GM19463 (cell line): ENCODE results near the gene HDAC3.
"Not testable (repeated sequence)": the region's sequence is repeated elsewhere in the genome, so short reads cannot be mapped to it uniquely, and the experiment has no call there.

Source experiments
- ATAC-seq: cut with Tn5 transposase; IDR thresholded peaks from one replicate; pipeline ENCODE4 v1.9.1; 2021; ENCODE audit warnings: mild to moderate bottlenecking, moderate library complexity; ENCODE audit not compliant: unreplicated experiment

The HDAC3 gene

GRCh38 chr5:141636106-141636412 lies 590 bp downstream of the HDAC3 start:
- ATAC-seq, result no peak

- ATAC-seq, result no peak
Observed at GRCh38 chr5:141635646-141636045, 1.0 kb downstream of the HDAC3 start.

- no peak for ATAC-seq
Observed at GRCh38 chr5:141634720-141635119, 1.9 kb downstream of the HDAC3 start.

GRCh38 chr5:141633871-141634561 lies 2.6 kb downstream of the HDAC3 start:
- peak; percentile 56 for ATAC-seq

- no peak for ATAC-seq
Observed at GRCh38 chr5:141632650-141633049, 4.0 kb downstream of the HDAC3 start.

- ATAC-seq, result no peak
Observed at GRCh38 chr5:141630570-141631140, 6.0 kb downstream of the HDAC3 start.

GRCh38 chr5:141628175-141628788 lies 8.4 kb downstream of the HDAC3 start:
- ATAC-seq, result no peak

- ATAC-seq, result no peak
Observed at GRCh38 chr5:141623611-141624010, 13.0 kb downstream of the HDAC3 start.

GRCh38 chr5:141623186-141623585 lies 13.5 kb downstream of the HDAC3 start:
- peak; percentile 48 for ATAC-seq

- ATAC-seq, result peak; percentile 83
Observed at GRCh38 chr5:141618804-141619554, 17.7 kb downstream of the HDAC3 start, which contains the start of gene DIAPH1. Gene DIAPH1 (minus strand): TSS chr5:141619000. CDS start chr5:141618914, 86 bp downstream.

GRCh38 chr5:141618030-141618803 lies 18.4 kb downstream of the HDAC3 start:
- ATAC-seq, result peak; percentile 20

- ATAC-seq, result no peak
Observed at GRCh38 chr5:141617682-141618029, 19.0 kb downstream of the HDAC3 start.

- ATAC-seq, result no peak
Observed at GRCh38 chr5:141617128-141617527, 19.5 kb downstream of the HDAC3 start.

- no peak for ATAC-seq
Observed at GRCh38 chr5:141615991-141616720, 20.5 kb downstream of the HDAC3 start.

GRCh38 chr5:141613344-141613743 lies 23.3 kb downstream of the HDAC3 start:
- ATAC-seq, result no peak

- no peak for ATAC-seq
Observed at GRCh38 chr5:141611289-141611688, 25.4 kb downstream of the HDAC3 start.

GRCh38 chr5:141609921-141610320 lies 26.7 kb downstream of the HDAC3 start:
- ATAC-seq, result not testable (repeated sequence)

- ATAC-seq, result no peak
Observed at GRCh38 chr5:141609044-141609443, 27.6 kb downstream of the HDAC3 start.

GRCh38 chr5:141608557-141608956 lies 28.1 kb downstream of the HDAC3 start:
- no peak for ATAC-seq

GRCh38 chr5:141608046-141608445 lies 28.6 kb downstream of the HDAC3 start:
- ATAC-seq, result no peak
